Smooth muscle cell (in vitro differentiated cells): ENCODE measurements around the gene CHRNA9. TPM values are rescaled to one million over a fixed set of nuclear protein-coding genes. Genes with fewer than 3 reads are reported as not detected.

ENCODE experiments used
- DNase-seq: peaks from one replicate; lab custom pipeline; 2025; ENCODE audit not compliant: unreplicated experiment; lab: John Stamatoyannopoulos, UW
- H2AFZ ChIP-seq: fragments of 200-600 bp; sonication (generic); 2 replicates; pipeline ENCODE4 v1.6.0; 2016; ENCODE audit warnings: antibody characterized with exemption, low read depth, mild to moderate bottlenecking
- H3F3A ChIP-seq: fragments of 200-600 bp; sonication (generic); 2 replicates; pipeline ENCODE4 v1.6.0; 2017; ENCODE audit warnings: antibody characterized with exemption, low read depth
- H3K27ac ChIP-seq: fragments of 200-600 bp; sonication (generic); 2 replicates; pipeline ENCODE4 v1.5.1; 2016; ENCODE audit warnings: low read depth, mild to moderate bottlenecking
- H3K27me3 ChIP-seq: fragments of 200-600 bp; sonication (generic); 2 replicates; pipeline ENCODE4 v1.6.1; 2016; ENCODE audit warnings: low read depth, mild to moderate bottlenecking
- H3K36me3 ChIP-seq: fragments of 200-600 bp; sonication (generic); 2 replicates; pipeline ENCODE4 v1.5.1; 2016; ENCODE audit warnings: low read depth
- H3K4me1 ChIP-seq: fragments of 200-600 bp; sonication (generic); 2 replicates; pipeline ENCODE4 v1.5.1; 2016; ENCODE audit warnings: low read depth
- H3K4me2 ChIP-seq: fragments of 200-600 bp; sonication (generic); 2 replicates; pipeline ENCODE4 v1.6.0; 2016; ENCODE audit warnings: mild to moderate bottlenecking
- H3K4me3 ChIP-seq: fragments of 200-600 bp; sonication (generic); 2 replicates; pipeline ENCODE4 v1.5.1; 2016; ENCODE audit warnings: mild to moderate bottlenecking
- H3K79me2 ChIP-seq: fragments of 200-600 bp; sonication (generic); 2 replicates; pipeline ENCODE4 v1.6.0; 2016; ENCODE audit warnings: low read depth, mild to moderate bottlenecking
- H3K9ac ChIP-seq: fragments of 200-600 bp; sonication (generic); 2 replicates; pipeline ENCODE4 v1.6.0; 2016; ENCODE audit warnings: low read depth
- H3K9me3 ChIP-seq: fragments of 200-600 bp; sonication (generic); replicated peaks from 2 replicates; pipeline ENCODE4 v1.5.1; 2016; ENCODE audit warnings: low read depth
- H4K20me1 ChIP-seq: fragments of 200-600 bp; sonication (generic); 2 replicates; pipeline ENCODE4 v1.6.0; 2016; ENCODE audit warnings: low read depth
- WGBS: methylation state at CpG from one replicate; pipeline ENCODE4 v1.1.7; 2016; ENCODE audit warnings: low lambda C conversion rate; 5-methylcytosine and 5-hydroxymethylcytosine counted together
- polyA plus RNA-seq: library from polyadenylated mRNA; unstranded; fragments of >200 nt; fragmentation: Nextera tagmentation; extraction: Ambion mirVana; gene quantifications from 2 replicates; pipeline ENCODE4 v1.2.1, GENCODE V29; 2016
- total RNA-seq: library from RNA; depleted of rRNA; stranded (reverse); fragments of >200 nt; gene quantifications from 2 replicates; pipeline ENCODE4 v1.2.3, GENCODE V29; 2014
- TF ChIP-seq, protein P1 (sequence below): fragments of 200-600 bp; sonication (generic); IDR thresholded peaks from 2 replicates; pipeline ENCODE4 v1.5.1; 2017; ENCODE audit warnings: borderline replicate concordance, mild to moderate bottlenecking, antibody characterized with exemption; ENCODE audit not compliant: insufficient read depth, poor library complexity, severe bottlenecking

CHRNA9 gene
- total and polyA plus RNA-seq, 2 experiments from 2014 or later: 2.4 to 15.8 TPM

DNA sequence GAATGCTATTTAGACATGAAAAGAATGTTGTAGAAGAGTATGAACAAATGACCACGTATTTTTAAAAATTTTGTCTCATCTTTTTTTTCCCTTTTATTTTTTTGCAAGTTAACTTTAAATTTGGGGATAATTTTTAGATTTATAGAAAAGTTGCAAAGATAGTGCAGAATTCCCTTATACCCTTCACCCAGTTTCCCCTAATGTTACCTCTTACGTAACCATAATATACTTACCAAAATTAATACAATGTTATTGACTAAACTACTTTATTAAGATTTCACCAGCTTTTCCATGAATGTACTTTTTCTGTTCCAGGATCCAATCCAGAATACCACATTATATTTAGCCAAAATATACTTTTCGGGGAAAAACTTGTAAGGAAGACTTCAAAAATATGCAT lies 12.3 kb downstream of the CHRNA9 start:
- no peaks in the 10 kb centered on the region for H3K27me3 ChIP-seq
- no peaks in the 10 kb centered on the region for H3K9me3 ChIP-seq
- no peak overlapping the region for H2AFZ ChIP-seq
- TF ChIP-seq, protein P1, sequence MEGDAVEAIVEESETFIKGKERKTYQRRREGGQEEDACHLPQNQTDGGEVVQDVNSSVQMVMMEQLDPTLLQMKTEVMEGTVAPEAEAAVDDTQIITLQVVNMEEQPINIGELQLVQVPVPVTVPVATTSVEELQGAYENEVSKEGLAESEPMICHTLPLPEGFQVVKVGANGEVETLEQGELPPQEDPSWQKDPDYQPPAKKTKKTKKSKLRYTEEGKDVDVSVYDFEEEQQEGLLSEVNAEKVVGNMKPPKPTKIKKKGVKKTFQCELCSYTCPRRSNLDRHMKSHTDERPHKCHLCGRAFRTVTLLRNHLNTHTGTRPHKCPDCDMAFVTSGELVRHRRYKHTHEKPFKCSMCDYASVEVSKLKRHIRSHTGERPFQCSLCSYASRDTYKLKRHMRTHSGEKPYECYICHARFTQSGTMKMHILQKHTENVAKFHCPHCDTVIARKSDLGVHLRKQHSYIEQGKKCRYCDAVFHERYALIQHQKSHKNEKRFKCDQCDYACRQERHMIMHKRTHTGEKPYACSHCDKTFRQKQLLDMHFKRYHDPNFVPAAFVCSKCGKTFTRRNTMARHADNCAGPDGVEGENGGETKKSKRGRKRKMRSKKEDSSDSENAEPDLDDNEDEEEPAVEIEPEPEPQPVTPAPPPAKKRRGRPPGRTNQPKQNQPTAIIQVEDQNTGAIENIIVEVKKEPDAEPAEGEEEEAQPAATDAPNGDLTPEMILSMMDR: no peak
- no peak overlapping the region for H3K4me2 ChIP-seq
- no peak overlapping the region for H3K9ac ChIP-seq
- peaks cover 11% of the 10 kb centered on the region for H3F3A ChIP-seq
- H3K79me2 ChIP-seq: no peaks in the 10 kb centered on the region
- no peak for DNase-seq
- H4K20me1 ChIP-seq: no peaks in the 10 kb centered on the region
- no peak overlapping the region for H3K4me3 ChIP-seq
- no peaks in the 10 kb centered on the region for H3K36me3 ChIP-seq
- 33% methylated on average over 3 of the region's 3 CpGs for WGBS
- H3K27ac ChIP-seq: no peak overlapping the region
- no peaks in the 10 kb centered on the region for H3K4me1 ChIP-seq

GRCh38 chr4:40348000-40348399 lies 12.9 kb downstream of the CHRNA9 start:
- Histone ChIP-seq H2AFZ (no peak overlapping the region), H4K20me1 (no peaks in the 10 kb centered on the region), H3K27me3 (no peaks in the 10 kb centered on the region), H3K79me2 (no peaks in the 10 kb centered on the region), H3K9ac (no peak overlapping the region), H3K27ac (no peak overlapping the region), H3F3A (peaks cover 11% of the 10 kb centered on the region), H3K36me3 (no peaks in the 10 kb centered on the region), H3K4me3 (no peak overlapping the region), H3K4me1 (no peaks in the 10 kb centered on the region), H3K9me3 (no peaks in the 10 kb centered on the region), H3K4me2 (no peak overlapping the region)
- TF ChIP-seq, protein P1: no peak
- no peak for DNase-seq
- 98% methylated on average over 2 of the region's 2 CpGs for WGBS

DNA sequence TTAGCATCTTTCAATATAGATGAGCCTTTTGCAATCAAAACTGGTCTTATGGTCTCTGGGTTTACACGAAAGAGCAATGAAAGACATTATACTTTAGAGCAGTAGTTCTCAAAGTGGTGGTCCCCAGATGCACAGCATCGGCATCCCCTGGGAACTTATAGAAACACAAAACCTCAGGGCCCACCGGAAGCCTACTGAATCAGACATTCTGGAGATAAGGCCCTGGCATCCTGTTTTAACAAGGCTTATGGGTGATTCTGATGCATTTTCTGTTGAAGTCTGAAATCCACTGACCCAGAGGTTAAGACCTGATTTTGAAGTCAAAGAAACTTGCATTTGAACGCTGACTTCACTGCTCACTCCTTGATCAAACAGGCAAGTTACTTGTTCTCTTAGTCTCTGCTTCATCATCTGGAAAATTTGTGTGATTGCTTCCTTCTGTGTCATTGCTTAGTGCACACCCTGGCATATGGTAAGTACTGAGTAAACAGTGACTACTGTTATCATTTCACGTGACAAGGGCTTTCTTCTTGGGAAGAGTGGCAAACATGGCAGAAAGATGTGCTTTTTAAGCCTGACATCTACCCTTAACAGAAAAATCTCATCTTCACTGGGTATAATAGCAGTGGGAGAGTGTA lies 14.5 kb downstream of the CHRNA9 start:
- peak overlapping the region; percentile 79 for H3K27ac ChIP-seq
- peak overlapping the region; percentile 73 for H2AFZ ChIP-seq
- H3K4me2 ChIP-seq: peak overlapping the region; percentile 57
- DNase-seq: no peak
- no peaks in the 10 kb centered on the region for H3K27me3 ChIP-seq
- no peaks in the 10 kb centered on the region for H4K20me1 ChIP-seq
- TF ChIP-seq, protein P1: no peak
- H3K4me1 ChIP-seq: no peaks in the 10 kb centered on the region
- H3F3A ChIP-seq: peaks cover 11% of the 10 kb centered on the region
- WGBS: 23% methylated on average over 5 of the region's 5 CpGs
- no peaks in the 10 kb centered on the region for H3K9me3 ChIP-seq
- peak overlapping the region; percentile 23 for H3K9ac ChIP-seq
- H3K36me3 ChIP-seq: no peaks in the 10 kb centered on the region
- H3K4me3 ChIP-seq: no peak overlapping the region
- no peaks in the 10 kb centered on the region for H3K79me2 ChIP-seq

GRCh38 chr4:40350627-40351227 lies 15.6 kb downstream of the CHRNA9 start:
- Histone ChIP-seq H3K9ac (no peak overlapping the region), H4K20me1 (no peaks in the 10 kb centered on the region), H3K4me2 (no peak overlapping the region), H3K4me1 (no peaks in the 10 kb centered on the region), H3K36me3 (no peaks in the 10 kb centered on the region), H3F3A (peaks cover 11% of the 10 kb centered on the region), H3K27me3 (no peaks in the 10 kb centered on the region), H3K9me3 (no peaks in the 10 kb centered on the region), H2AFZ (no peak overlapping the region), H3K4me3 (no peak overlapping the region), H3K79me2 (no peaks in the 10 kb centered on the region), H3K27ac (peak overlapping the region; percentile 79)
- no peak for DNase-seq
- TF ChIP-seq, protein P1: no peak
- WGBS: 100% methylated on average over 4 of the region's 4 CpGs
